Choroid plexus epithelial cell (primary cell): ENCODE measurements around the gene EIPR1.
A peak's percentile ranks its signal among the peaks of the same experiment; 100 is the strongest.
"Not testable (repeated sequence)": the region's sequence is repeated elsewhere in the genome, so short reads cannot be mapped to it uniquely, and the experiment has no call there.

Experiments
- DNase-seq: peaks from one replicate; pipeline ENCODE4 v3.0.0-alpha.2; 2010; ENCODE audit warnings: low read depth
- H3K4me3 ChIP-seq: 2 replicates; pipeline ENCODE4 v1.5.1; 2011; ENCODE audit warnings: low read depth, mild to moderate bottlenecking, control low read depth, low read length, moderate library complexity
- CTCF ChIP-seq: conservative IDR thresholded peaks from 2 replicates; pipeline ENCODE4 v1.5.1; 2011; ENCODE audit warnings: low read depth, mild to moderate bottlenecking, control low read depth, inconsistent platforms, low read length, moderate library complexity

EIPR1 gene

GRCh38 chr2:3182848-3183247, 194.8 kb downstream of the EIPR1 start:
- TF ChIP-seq CTCF = no peak
- no peak overlapping the region for H3K4me3 ChIP-seq
- no peak for DNase-seq

GRCh38 chr2:3181416-3182010, 196.1 kb downstream of the EIPR1 start:
- TF ChIP-seq CTCF = no peak
- no peak for DNase-seq
- no peak overlapping the region for H3K4me3 ChIP-seq

GRCh38 chr2:3180909-3181221, 196.8 kb downstream of the EIPR1 start:
- H3K4me3 ChIP-seq, DNase-seq: not testable (repeated sequence)

- no peak for TF ChIP-seq CTCF
- H3K4me3 ChIP-seq = no peak overlapping the region
- no peak for DNase-seq
Measured at GRCh38 chr2:3180082-3180908, 197.3 kb downstream of the EIPR1 start.

- no peak for TF ChIP-seq CTCF
- no peak for DNase-seq
Measured at GRCh38 chr2:3179626-3180025, 198.0 kb downstream of the EIPR1 start.

GRCh38 chr2:3179208-3179607, 198.4 kb downstream of the EIPR1 start:
- no peak overlapping the region for H3K4me3 ChIP-seq
- DNase-seq = no peak
- peak; percentile 37 for TF ChIP-seq CTCF

More at GRCh38 chr2:3179626-3180025, 198.0 kb downstream of the EIPR1 start:
- no peak overlapping the region for H3K4me3 ChIP-seq

GRCh38 chr2:3178578-3179031, 199.0 kb downstream of the EIPR1 start:
- TF ChIP-seq CTCF = no peak
- no peak overlapping the region for H3K4me3 ChIP-seq
- no peak for DNase-seq
